ENCODE measurements around the gene INPP4B.

Gene INPP4B

GRCh38 chr4:142009751-142010150 is 836.4 kb downstream of the INPP4B start:
- DNase-seq (ENCODE audit: low read depth) = no peak
- no peak for TF ChIP-seq MYC (IDR thresholded peaks at IDR 0.05; ENCODE audit: low read depth, low read length)
- TF ChIP-seq, protein P1, sequence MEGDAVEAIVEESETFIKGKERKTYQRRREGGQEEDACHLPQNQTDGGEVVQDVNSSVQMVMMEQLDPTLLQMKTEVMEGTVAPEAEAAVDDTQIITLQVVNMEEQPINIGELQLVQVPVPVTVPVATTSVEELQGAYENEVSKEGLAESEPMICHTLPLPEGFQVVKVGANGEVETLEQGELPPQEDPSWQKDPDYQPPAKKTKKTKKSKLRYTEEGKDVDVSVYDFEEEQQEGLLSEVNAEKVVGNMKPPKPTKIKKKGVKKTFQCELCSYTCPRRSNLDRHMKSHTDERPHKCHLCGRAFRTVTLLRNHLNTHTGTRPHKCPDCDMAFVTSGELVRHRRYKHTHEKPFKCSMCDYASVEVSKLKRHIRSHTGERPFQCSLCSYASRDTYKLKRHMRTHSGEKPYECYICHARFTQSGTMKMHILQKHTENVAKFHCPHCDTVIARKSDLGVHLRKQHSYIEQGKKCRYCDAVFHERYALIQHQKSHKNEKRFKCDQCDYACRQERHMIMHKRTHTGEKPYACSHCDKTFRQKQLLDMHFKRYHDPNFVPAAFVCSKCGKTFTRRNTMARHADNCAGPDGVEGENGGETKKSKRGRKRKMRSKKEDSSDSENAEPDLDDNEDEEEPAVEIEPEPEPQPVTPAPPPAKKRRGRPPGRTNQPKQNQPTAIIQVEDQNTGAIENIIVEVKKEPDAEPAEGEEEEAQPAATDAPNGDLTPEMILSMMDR (IDR thresholded peaks at IDR 0.05; ENCODE audit: low read depth, low read length) = no peak
- no peak for TF ChIP-seq POLR2A (IDR thresholded peaks at IDR 0.05; ENCODE audit: extremely low read depth, insufficient read length)
- TF ChIP-seq, protein P2, sequence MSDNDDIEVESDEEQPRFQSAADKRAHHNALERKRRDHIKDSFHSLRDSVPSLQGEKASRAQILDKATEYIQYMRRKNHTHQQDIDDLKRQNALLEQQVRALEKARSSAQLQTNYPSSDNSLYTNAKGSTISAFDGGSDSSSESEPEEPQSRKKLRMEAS (IDR thresholded peaks at IDR 0.05; ENCODE audit: low read depth, low read length) = no peak
- H3K4me3 ChIP-seq (ENCODE audit: low read depth, low read length) = no peak overlapping the region

DNA sequence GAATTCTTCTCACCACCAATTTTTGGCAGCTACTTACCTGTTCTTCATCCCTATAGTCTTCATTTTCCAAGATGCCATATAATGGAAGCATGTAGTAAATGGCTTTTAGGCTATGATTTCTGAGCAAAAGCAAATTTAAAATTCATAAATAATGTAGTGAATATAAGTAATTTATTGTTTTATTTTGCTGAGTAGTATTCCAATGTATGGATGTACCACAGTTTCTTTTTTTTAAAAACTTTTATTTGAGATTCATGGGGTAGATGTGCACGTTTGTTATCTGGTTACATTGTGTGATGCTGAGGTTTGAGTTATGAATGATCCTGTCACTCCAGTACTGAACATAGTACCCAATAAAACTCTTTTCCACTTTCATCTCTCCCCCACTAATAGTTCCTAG is 840.6 kb downstream of the INPP4B start:
- TF ChIP-seq MYC (IDR thresholded peaks at IDR 0.05; ENCODE audit: low read depth, low read length) (no peak), POLR2A (IDR thresholded peaks at IDR 0.05; ENCODE audit: extremely low read depth, insufficient read length) (no peak)
- TF ChIP-seq, protein P1 (IDR thresholded peaks at IDR 0.05; ENCODE audit: low read depth, low read length) = no peak
- TF ChIP-seq, protein P2 (IDR thresholded peaks at IDR 0.05; ENCODE audit: low read depth, low read length) = no peak
- DNase-seq (ENCODE audit: low read depth) = no peak
- H3K4me3 ChIP-seq (ENCODE audit: low read depth, low read length) = no peak overlapping the region

DNA sequence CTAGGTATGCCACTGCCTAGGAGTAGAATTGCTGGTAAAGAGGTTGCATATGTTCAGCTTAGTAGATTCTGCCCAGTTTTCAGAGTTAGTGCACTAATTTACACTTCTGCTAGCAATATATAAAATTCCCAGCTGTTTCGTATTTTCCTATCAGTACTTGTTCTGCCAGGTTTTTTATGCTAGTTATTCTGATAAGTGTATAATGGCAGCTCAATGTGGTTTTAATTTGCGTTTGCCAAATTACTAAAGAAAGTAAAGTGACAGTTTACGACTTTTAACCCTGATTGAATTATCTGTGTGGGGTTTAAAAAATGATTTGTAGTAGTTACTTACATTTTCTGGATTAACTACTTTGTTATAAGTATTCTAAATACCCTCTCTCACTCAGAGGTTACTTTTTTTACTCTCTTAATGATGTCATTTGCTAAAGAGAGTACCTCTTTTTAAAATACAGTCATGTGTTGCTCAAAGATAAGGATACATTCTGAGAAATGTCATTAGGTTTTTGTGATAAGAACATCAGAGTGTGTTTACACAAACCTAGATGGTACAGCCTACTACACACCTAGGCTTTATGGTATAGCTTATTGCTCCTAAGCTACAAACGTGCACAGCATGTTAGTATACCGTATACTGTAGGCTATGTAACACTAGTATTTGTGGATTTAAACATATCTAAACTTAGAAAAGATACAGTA is 846.5 kb downstream of the INPP4B start:
- H3K4me3 ChIP-seq (ENCODE audit: low read depth, low read length) = no peak overlapping the region
- TF ChIP-seq POLR2A (IDR thresholded peaks at IDR 0.05; ENCODE audit: extremely low read depth, insufficient read length) = no peak
- TF ChIP-seq, protein P2 (IDR thresholded peaks at IDR 0.05; ENCODE audit: low read depth, low read length) = no peak
- TF ChIP-seq, protein P1 (IDR thresholded peaks at IDR 0.05; ENCODE audit: low read depth, low read length) = no peak
- no peak for TF ChIP-seq MYC (IDR thresholded peaks at IDR 0.05; ENCODE audit: low read depth, low read length)
- no peak for DNase-seq (ENCODE audit: low read depth)

GRCh38 chr4:141995056-141995455 is 851.0 kb downstream of the INPP4B start:
- TF ChIP-seq MYC (IDR thresholded peaks at IDR 0.05; ENCODE audit: low read depth, low read length) (no peak), POLR2A (IDR thresholded peaks at IDR 0.05; ENCODE audit: extremely low read depth, insufficient read length) (no peak)
- TF ChIP-seq, protein P1 (IDR thresholded peaks at IDR 0.05; ENCODE audit: low read depth, low read length) = no peak
- TF ChIP-seq, protein P2 (IDR thresholded peaks at IDR 0.05; ENCODE audit: low read depth, low read length) = no peak
- no peak overlapping the region for H3K4me3 ChIP-seq (ENCODE audit: low read depth, low read length)
- DNase-seq (ENCODE audit: low read depth) = no peak

GRCh38 chr4:141977433-141977832 is 868.7 kb downstream of the INPP4B start:
- TF ChIP-seq MYC (IDR thresholded peaks at IDR 0.05; ENCODE audit: low read depth, low read length) (no peak), POLR2A (IDR thresholded peaks at IDR 0.05; ENCODE audit: extremely low read depth, insufficient read length) (no peak)
- TF ChIP-seq, protein P2 (IDR thresholded peaks at IDR 0.05; ENCODE audit: low read depth, low read length) = no peak
- TF ChIP-seq, protein P1 (IDR thresholded peaks at IDR 0.05; ENCODE audit: low read depth, low read length) = no peak
- DNase-seq (ENCODE audit: low read depth) = no peak
- no peak overlapping the region for H3K4me3 ChIP-seq (ENCODE audit: low read depth, low read length)

Data from NB4 (cell line).